AG10803 (cell line): ENCODE data around the gene AMDHD2.
A peak's percentile ranks its signal among the peaks of the same experiment; 100 is the strongest.

Experiments used
- DNase-seq: peaks from one replicate; pipeline ENCODE4 v3.0.0; 2010; ENCODE audit warnings: low read depth
- H3K4me3 ChIP-seq: 2 replicates; pipeline ENCODE4 v1.5.1; 2011; ENCODE audit warnings: mild to moderate bottlenecking, low read length, control low read depth
- TF ChIP-seq, protein P1 (sequence below): conservative IDR thresholded peaks from 2 replicates; pipeline ENCODE4 v1.5.1; 2011; ENCODE audit warnings: mild to moderate bottlenecking, low read length, control low read depth, inconsistent platforms

The AMDHD2 gene, protein sequence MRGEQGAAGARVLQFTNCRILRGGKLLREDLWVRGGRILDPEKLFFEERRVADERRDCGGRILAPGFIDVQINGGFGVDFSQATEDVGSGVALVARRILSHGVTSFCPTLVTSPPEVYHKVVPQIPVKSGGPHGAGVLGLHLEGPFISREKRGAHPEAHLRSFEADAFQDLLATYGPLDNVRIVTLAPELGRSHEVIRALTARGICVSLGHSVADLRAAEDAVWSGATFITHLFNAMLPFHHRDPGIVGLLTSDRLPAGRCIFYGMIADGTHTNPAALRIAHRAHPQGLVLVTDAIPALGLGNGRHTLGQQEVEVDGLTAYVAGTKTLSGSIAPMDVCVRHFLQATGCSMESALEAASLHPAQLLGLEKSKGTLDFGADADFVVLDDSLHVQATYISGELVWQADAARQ

DNA sequence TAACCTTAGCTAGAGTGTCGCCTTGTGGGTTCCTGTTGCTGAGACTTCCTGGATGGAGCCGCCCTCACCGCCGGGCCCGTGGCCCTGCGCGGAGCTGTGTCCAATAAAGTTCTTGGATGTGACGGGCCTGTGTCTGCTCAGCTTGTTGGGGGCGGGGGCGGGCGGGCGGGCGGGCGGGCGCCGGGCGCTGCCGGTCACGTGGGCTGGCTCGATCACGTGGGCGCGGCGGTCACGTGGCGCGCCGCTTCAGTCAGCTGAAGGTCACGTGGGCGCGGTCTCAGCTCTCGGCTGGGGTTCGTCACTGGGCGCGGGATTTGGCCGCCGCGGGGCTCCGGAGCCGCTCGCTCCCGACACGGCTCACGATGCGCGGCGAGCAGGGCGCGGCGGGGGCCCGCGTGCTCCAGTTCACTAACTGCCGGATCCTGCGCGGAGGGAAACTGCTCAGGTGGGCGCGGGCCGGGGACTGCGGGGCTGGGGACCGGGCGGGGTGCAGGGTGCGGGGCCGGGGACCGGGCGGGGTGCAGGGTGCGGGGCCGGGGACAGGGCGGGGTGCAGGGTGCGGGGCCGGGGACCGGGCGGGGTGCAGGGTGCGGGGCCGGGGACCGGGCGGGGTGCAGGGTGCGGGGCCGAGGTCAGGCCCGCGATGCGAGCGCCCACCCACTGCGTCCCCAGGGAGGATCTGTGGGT, at the start of gene AMDHD2:
TSS of gene AMDHD2 (plus strand) at position 275 of the 687 bp plus-strand sequence. CDS start at position 363, 88 bp downstream.
- TF ChIP-seq, protein P1, sequence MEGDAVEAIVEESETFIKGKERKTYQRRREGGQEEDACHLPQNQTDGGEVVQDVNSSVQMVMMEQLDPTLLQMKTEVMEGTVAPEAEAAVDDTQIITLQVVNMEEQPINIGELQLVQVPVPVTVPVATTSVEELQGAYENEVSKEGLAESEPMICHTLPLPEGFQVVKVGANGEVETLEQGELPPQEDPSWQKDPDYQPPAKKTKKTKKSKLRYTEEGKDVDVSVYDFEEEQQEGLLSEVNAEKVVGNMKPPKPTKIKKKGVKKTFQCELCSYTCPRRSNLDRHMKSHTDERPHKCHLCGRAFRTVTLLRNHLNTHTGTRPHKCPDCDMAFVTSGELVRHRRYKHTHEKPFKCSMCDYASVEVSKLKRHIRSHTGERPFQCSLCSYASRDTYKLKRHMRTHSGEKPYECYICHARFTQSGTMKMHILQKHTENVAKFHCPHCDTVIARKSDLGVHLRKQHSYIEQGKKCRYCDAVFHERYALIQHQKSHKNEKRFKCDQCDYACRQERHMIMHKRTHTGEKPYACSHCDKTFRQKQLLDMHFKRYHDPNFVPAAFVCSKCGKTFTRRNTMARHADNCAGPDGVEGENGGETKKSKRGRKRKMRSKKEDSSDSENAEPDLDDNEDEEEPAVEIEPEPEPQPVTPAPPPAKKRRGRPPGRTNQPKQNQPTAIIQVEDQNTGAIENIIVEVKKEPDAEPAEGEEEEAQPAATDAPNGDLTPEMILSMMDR = no peak
- peak; percentile 89 for DNase-seq
- H3K4me3 ChIP-seq = peak within 1 kb of the TSS; percentile 67

GRCh38 chr16:2470603-2471015, 49.6 kb upstream of the AMDHD2 start:
- TF ChIP-seq, protein P1 = no peak
- no peak for DNase-seq

GRCh38 chr16:2471016-2471652, 49.0 kb upstream of the AMDHD2 start, which contains the start of gene NTN3:
NTN3 (plus strand) TSS chr16:2471297; CDS start chr16:2471702, 405 bp downstream.
- DNase-seq = no peak
- TF ChIP-seq, protein P1 = no peak
- no peak within 1 kb of the TSS for H3K4me3 ChIP-seq

More at GRCh38 chr16:2470603-2471015, 49.6 kb upstream of the AMDHD2 start:
- H3K4me3 ChIP-seq = no peak overlapping the region

DNA sequence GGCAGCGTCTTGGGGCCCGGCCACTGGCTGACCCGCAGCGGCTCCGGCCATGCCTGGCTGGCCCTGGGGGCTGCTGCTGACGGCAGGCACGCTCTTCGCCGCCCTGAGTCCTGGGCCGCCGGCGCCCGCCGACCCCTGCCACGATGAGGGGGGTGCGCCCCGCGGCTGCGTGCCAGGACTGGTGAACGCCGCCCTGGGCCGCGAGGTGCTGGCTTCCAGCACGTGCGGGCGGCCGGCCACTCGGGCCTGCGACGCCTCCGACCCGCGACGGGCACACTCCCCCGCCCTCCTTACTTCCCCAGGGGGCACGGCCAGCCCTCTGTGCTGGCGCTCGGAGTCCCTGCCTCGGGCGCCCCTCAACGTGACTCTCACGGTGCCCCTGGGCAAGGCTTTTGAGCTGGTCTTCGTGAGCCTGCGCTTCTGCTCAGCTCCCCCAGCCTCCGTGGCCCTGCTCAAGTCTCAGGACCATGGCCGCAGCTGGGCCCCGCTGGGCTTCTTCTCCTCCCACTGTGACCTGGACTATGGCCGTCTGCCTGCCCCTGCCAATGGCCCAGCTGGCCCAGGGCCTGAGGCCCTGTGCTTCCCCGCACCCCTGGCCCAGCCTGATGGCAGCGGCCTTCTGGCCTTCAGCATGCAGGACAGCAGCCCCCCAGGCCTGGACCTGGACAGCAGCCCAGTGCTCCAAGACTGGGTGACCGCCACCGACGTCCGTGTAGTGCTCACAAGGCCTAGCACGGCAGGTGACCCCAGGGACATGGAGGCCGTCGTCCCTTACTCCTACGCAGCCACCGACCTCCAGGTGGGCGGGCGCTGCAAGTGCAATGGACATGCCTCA, 48.3 kb upstream of the AMDHD2 start:
- H3K4me3 ChIP-seq = no peak overlapping the region
- TF ChIP-seq, protein P1 = no peak
- DNase-seq = no peak

DNA sequence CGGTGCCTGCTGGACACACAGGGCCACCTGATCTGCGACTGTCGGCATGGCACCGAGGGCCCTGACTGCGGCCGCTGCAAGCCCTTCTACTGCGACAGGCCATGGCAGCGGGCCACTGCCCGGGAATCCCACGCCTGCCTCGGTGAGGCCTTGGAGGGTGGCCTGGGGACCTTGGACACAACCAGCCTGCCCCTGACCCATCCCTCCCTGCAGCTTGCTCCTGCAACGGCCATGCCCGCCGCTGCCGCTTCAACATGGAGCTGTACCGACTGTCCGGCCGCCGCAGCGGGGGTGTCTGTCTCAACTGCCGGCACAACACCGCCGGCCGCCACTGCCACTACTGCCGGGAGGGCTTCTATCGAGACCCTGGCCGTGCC, 47.7 kb upstream of the AMDHD2 start:
- TF ChIP-seq, protein P1 = no peak
- H3K4me3 ChIP-seq = no peak overlapping the region
- DNase-seq = no peak

DNA sequence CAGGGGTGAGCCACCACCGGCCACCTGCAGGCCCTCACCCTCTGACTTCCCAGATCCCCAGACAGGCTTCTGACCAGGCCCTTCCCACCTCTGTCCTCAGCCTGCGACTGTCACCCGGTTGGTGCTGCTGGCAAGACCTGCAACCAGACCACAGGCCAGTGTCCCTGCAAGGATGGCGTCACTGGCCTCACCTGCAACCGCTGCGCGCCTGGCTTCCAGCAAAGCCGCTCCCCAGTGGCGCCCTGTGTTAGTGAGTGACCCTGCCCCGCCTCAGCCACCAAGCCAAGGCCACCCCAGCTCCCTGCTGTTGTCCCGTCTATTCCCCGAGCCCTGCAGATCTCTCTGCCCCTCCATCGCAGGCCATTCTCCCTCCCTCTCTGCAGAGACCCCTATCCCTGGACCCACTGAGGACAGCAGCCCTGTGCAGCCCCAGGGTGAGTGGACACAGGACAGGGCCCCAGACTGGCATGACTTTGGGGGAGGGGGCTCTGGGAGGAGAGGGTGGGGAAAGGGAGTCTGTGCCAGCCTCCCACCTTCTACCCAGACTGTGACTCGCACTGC, 47.2 kb upstream of the AMDHD2 start:
- H3K4me3 ChIP-seq = no peak overlapping the region

More for the DNA sequence above, 47.2 kb upstream of the AMDHD2 start:
- no peak for DNase-seq
- TF ChIP-seq, protein P1 = no peak
